Measurements from ENCODE around the gene WNT9B. TPM values are rescaled to one million over a fixed set of nuclear protein-coding genes. Genes with fewer than 3 reads are reported as not detected.

The WNT9B gene
- total and polyA plus RNA-seq, 12 donors: 0.18 to 2.4 (median 0.35) TPM

DNA sequence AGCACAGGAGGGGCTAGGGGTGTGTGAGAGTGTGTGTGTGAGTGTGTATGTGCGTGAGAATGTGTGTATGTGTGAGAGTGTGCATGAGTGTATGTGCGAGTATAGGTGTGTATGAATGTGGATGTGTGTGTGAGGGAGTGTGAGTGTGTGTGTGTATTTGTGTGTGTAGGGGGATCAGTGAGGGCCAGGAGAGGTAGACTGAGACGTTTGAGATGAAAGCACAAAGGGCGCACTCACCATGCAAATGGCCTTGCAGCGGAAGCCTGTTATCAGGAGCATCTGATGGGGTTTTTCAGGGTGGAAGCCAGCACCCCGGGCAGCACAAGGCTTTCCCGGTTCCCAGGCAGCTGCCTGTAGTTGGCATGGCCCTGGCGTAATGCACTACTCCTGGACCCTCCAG lies 14.9 kb downstream of the WNT9B start:
- intact Hi-C loops (cut with DNase I): loop anchor here in 1 of 10 donors (10.0 kb wide), 1 partner anchor 128 kb away; no protein-coding TSS in a partner anchor
- peaks cover 0 to 26% (median 20%) of the 10 kb centered on the region in 7 donors for H3K27me3 ChIP-seq
- ATAC-seq: no peak
- no peak for DNase-seq
- no peak for TF ChIP-seq CTCF (IDR thresholded peaks at IDR 0.05)
- no peaks in the 10 kb centered on the region for H3K9me3 ChIP-seq
- WGBS, 2 donors: 75 to 83% methylated on average over 8 of the region's 8 CpGs
- no peaks in the 10 kb centered on the region for H3K36me3 ChIP-seq
- no peaks in the 10 kb centered on the region for H3K4me1 ChIP-seq
- no peak overlapping the region for H3K27ac ChIP-seq
- H3K4me3 ChIP-seq: no peak overlapping the region

- H3K27ac ChIP-seq: no peak overlapping the region
- no peaks in the 10 kb centered on the region for H3K4me1 ChIP-seq
- H3K27me3 ChIP-seq: peaks cover 0 to 26% (median 20%) of the 10 kb centered on the region in 7 donors
- no peak for ATAC-seq
- intact Hi-C loops (cut with DNase I): loop anchor here in 1 of 10 donors (10.0 kb wide), 1 partner anchor 128 kb away; no protein-coding TSS in a partner anchor
- H3K9me3 ChIP-seq: no peaks in the 10 kb centered on the region
- H3K36me3 ChIP-seq: no peaks in the 10 kb centered on the region
- no peak for TF ChIP-seq CTCF (IDR thresholded peaks at IDR 0.05)
- H3K4me3 ChIP-seq: no peak overlapping the region
- no peak for DNase-seq
Observed at GRCh38 chr17:46866747-46867146, 15.4 kb downstream of the WNT9B start.

- ATAC-seq: peak in 1 of 8 donors; percentile 37
- 70 to 72% methylated on average over 6 of the region's 6 CpGs for WGBS, 2 donors
- intact Hi-C loops (cut with DNase I): loop anchor here in 1 of 10 donors (10.0 kb wide), 1 partner anchor 126 kb away; no protein-coding TSS in a partner anchor
- DNase-seq: no peak
- no peak for TF ChIP-seq CTCF (IDR thresholded peaks at IDR 0.05)
- H3K27me3 ChIP-seq: peaks cover 0 to 12% (median 6%) of the 10 kb centered on the region in 7 donors
- no peaks in the 10 kb centered on the region for H3K36me3 ChIP-seq
- no peaks in the 10 kb centered on the region for H3K4me1 ChIP-seq
- H3K4me3 ChIP-seq: no peak overlapping the region
- H3K27ac ChIP-seq: no peak overlapping the region
- no peaks in the 10 kb centered on the region for H3K9me3 ChIP-seq
Observed at GRCh38 chr17:46868689-46869187, 17.4 kb downstream of the WNT9B start.

- Histone ChIP-seq H3K27me3 (peaks cover 0 to 12% (median 3%) of the 10 kb centered on the region in 7 donors), H3K4me1 (no peaks in the 10 kb centered on the region), H3K36me3 (no peaks in the 10 kb centered on the region), H3K27ac (no peak overlapping the region), H3K4me3 (no peak overlapping the region), H3K9me3 (no peaks in the 10 kb centered on the region)
- WGBS, 2 donors: 78 to 84% methylated on average over 7 of the region's 7 CpGs
- TF ChIP-seq CTCF (IDR thresholded peaks at IDR 0.05): no peak
- intact Hi-C loops (cut with DNase I): loop anchor here in 1 of 10 donors (10.0 kb wide), 1 partner anchor 126 kb away; no protein-coding TSS in a partner anchor
- DNase-seq (no peak), ATAC-seq (no peak)
Observed at GRCh38 chr17:46869296-46869695, 17.9 kb downstream of the WNT9B start.

All from heart right ventricle (tissue), 16 donors.